ES-I3 (cell line): ENCODE results near the gene LARP1B.

Experiments
- H3K36me3 ChIP-seq: 2 replicates; pipeline ENCODE4 v1.6.1; 2013; ENCODE audit warnings: mild to moderate bottlenecking, low read length, control low read depth, moderate library complexity; ENCODE audit not compliant: insufficient read depth
- H3K4me1 ChIP-seq: 2 replicates; pipeline ENCODE4 v1.6.1; 2013; ENCODE audit warnings: mild to moderate bottlenecking, control low read depth, low read length; ENCODE audit not compliant: insufficient read depth
- H3K9ac ChIP-seq: 2 replicates; pipeline ENCODE4 v1.6.1; 2013; ENCODE audit warnings: low read depth, mild to moderate bottlenecking, low read length, moderate library complexity
- H3K9me3 ChIP-seq: 2 replicates; pipeline ENCODE4 v1.6.1; 2013; ENCODE audit warnings: mild to moderate bottlenecking, low read length, moderate library complexity; ENCODE audit not compliant: control insufficient read depth, insufficient read depth

LARP1B gene

DNA sequence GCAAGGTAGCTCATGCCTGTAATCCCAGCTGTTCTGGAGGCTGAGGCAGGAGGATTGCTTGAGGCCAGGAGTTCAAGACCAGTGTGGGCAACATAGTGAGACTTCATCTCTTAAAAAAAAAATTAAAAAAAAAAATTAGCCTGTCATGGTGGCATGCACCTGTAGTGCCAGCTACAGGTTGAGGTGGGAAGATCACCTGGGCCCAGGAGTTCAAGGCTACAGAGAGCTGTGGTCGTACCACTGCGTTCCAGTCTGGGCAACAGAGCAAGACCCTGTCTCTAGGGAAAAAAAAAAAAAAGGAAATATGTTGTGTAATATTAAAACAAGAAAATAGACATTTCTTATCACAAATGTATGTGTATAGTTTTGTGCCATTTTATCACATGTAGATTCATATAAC is 97.8 kb downstream of the LARP1B start:
- no peaks in the 10 kb centered on the region for H3K36me3 ChIP-seq
- H3K9me3 ChIP-seq = no peaks in the 10 kb centered on the region
- peaks cover 27% of the 10 kb centered on the region for H3K4me1 ChIP-seq
- no peak overlapping the region for H3K9ac ChIP-seq

DNA sequence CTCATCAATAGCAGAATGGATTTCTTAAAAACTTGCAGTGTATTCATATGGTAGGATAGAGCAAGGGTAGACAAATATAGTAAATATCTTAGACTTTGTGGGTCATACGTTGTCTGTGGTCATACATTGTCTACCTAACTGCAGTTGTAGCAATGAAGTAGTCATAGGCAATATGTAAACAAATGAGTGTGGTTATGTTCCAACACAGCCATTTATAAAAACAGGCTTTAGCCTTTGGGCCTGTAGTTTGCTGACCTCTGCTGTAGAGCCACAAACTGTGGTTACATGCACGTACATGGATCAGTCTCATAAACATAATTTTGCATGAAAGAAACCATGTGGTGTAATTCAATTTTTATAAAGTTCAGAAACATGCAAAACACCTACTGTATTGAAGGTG is 98.9 kb downstream of the LARP1B start:
- Histone ChIP-seq H3K4me1 (peaks cover 30% of the 10 kb centered on the region), H3K36me3 (no peaks in the 10 kb centered on the region), H3K9me3 (no peaks in the 10 kb centered on the region), H3K9ac (no peak overlapping the region)

GRCh38 chr4:128161138-128161537 is 100.0 kb downstream of the LARP1B start:
- H3K9ac ChIP-seq = no peak overlapping the region
- H3K36me3 ChIP-seq = no peaks in the 10 kb centered on the region
- H3K9me3 ChIP-seq = no peaks in the 10 kb centered on the region
- H3K4me1 ChIP-seq = peaks cover 30% of the 10 kb centered on the region

- peak overlapping the region; percentile 16; the same call in 1 of the 2 replicates for H3K9ac ChIP-seq
- no peaks in the 10 kb centered on the region for H3K36me3 ChIP-seq
- no peaks in the 10 kb centered on the region for H3K9me3 ChIP-seq
- H3K4me1 ChIP-seq = peaks cover 30% of the 10 kb centered on the region
Observed at GRCh38 chr4:128162434-128162833, 101.3 kb downstream of the LARP1B start.

GRCh38 chr4:128163177-128164117 is 102.3 kb downstream of the LARP1B start:
- H3K36me3 ChIP-seq = no peaks in the 10 kb centered on the region
- H3K9ac ChIP-seq = no peak overlapping the region; the same call in 1 of the 2 replicates
- peaks cover 30% of the 10 kb centered on the region for H3K4me1 ChIP-seq

GRCh38 chr4:128166982-128167381 is 105.9 kb downstream of the LARP1B start:
- peaks cover 15% of the 10 kb centered on the region; the same call in 1 of the 2 replicates for H3K4me1 ChIP-seq
- no peak overlapping the region for H3K9ac ChIP-seq
- H3K36me3 ChIP-seq = no peaks in the 10 kb centered on the region
- H3K9me3 ChIP-seq = no peaks in the 10 kb centered on the region

More at GRCh38 chr4:128163177-128164117, 102.3 kb downstream of the LARP1B start:
- H3K9me3 ChIP-seq = no peaks in the 10 kb centered on the region

- Histone ChIP-seq H3K36me3 (no peaks in the 10 kb centered on the region), H3K9me3 (no peaks in the 10 kb centered on the region), H3K9ac (no peak overlapping the region), H3K4me1 (peaks cover 3% of the 10 kb centered on the region; the same call in 1 of the 2 replicates)
Observed at GRCh38 chr4:128168701-128169100, 107.6 kb downstream of the LARP1B start.

DNA sequence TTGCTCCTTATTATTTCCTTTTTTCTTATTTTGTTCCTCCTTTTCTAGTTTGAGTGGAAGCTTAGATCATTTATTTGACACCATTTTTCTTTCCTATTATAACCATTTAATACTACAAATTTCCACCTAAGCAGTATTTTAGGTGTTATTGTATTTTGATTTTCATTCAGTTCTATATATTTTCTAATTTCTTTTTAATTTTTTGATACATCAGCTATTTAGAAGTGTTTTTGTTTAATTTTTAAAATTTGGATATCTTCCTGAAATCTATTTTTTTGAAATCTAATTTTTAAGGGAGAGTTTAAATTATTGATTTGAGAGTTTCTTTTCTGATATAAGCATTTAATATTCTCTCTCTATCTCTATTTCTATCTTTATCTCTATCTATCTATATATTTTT is 108.1 kb downstream of the LARP1B start:
- H3K9me3 ChIP-seq = no peaks in the 10 kb centered on the region
- H3K4me1 ChIP-seq = peaks cover 1% of the 10 kb centered on the region; the same call in 1 of the 2 replicates
- no peak overlapping the region for H3K9ac ChIP-seq

GRCh38 chr4:128176643-128177042 is 115.5 kb downstream of the LARP1B start:
- no peak overlapping the region for H3K9ac ChIP-seq
- no peaks in the 10 kb centered on the region for H3K9me3 ChIP-seq
- no peaks in the 10 kb centered on the region for H3K36me3 ChIP-seq
- H3K4me1 ChIP-seq = no peaks in the 10 kb centered on the region

More for the DNA sequence above, 108.1 kb downstream of the LARP1B start:
- H3K36me3 ChIP-seq = no peaks in the 10 kb centered on the region

GRCh38 chr4:128177498-128177897 is 116.4 kb downstream of the LARP1B start:
- H3K9me3 ChIP-seq = no peaks in the 10 kb centered on the region
- no peaks in the 10 kb centered on the region for H3K36me3 ChIP-seq
- no peak overlapping the region for H3K9ac ChIP-seq
- no peaks in the 10 kb centered on the region for H3K4me1 ChIP-seq

- Histone ChIP-seq H3K4me1 (peaks cover 3% of the 10 kb centered on the region; the same call in 1 of the 2 replicates), H3K9ac (no peak overlapping the region), H3K9me3 (peaks cover 7% of the 10 kb centered on the region), H3K36me3 (no peaks in the 10 kb centered on the region; the same call in 1 of the 2 replicates)
Observed at GRCh38 chr4:128186623-128187022, 125.5 kb downstream of the LARP1B start.

- H3K9ac ChIP-seq = no peak overlapping the region
- H3K36me3 ChIP-seq = no peaks in the 10 kb centered on the region; the same call in 1 of the 2 replicates
- peaks cover 5% of the 10 kb centered on the region; the same call in 1 of the 2 replicates for H3K4me1 ChIP-seq
- peaks cover 2% of the 10 kb centered on the region; the same call in 1 of the 2 replicates for H3K9me3 ChIP-seq
Observed at GRCh38 chr4:128191115-128191781, 130.1 kb downstream of the LARP1B start.

- no peaks in the 10 kb centered on the region for H3K36me3 ChIP-seq
- H3K9me3 ChIP-seq = no peaks in the 10 kb centered on the region
- no peak overlapping the region for H3K9ac ChIP-seq
- no peaks in the 10 kb centered on the region for H3K4me1 ChIP-seq
Observed at GRCh38 chr4:128220286-128221235, 159.4 kb downstream of the LARP1B start.

GRCh38 chr4:128221586-128221985 is 160.5 kb downstream of the LARP1B start:
- H3K4me1 ChIP-seq = no peaks in the 10 kb centered on the region
- H3K9ac ChIP-seq = no peak overlapping the region
- H3K36me3 ChIP-seq = no peaks in the 10 kb centered on the region
- no peaks in the 10 kb centered on the region for H3K9me3 ChIP-seq
